Upper lobe of right lung (tissue), 1 donor: Measurements from ENCODE around the gene LRRC3. TPM values are rescaled to one million over a fixed set of nuclear protein-coding genes. Genes with fewer than 3 reads are reported as not detected.

Experiments used
- ATAC-seq: fragments of 200-7000 bp; cut with Tn5 transposase; one replicate; pipeline ENCODE4 v1.9.1; 2020; ENCODE audit warnings: mild to moderate bottlenecking, moderate library complexity
- DNase-seq: peaks from one replicate; pipeline ENCODE4 v3.0.0-alpha.2; 2020
- H3K27ac ChIP-seq: fragments of 200-600 bp; one replicate; pipeline ENCODE4 v1.8.0; 2022
- H3K27me3 ChIP-seq: fragments of 200-600 bp; one replicate; pipeline ENCODE4 v1.8.0; 2022; ENCODE audit warnings: mild to moderate bottlenecking
- H3K36me3 ChIP-seq: fragments of 200-600 bp; one replicate; pipeline ENCODE4 v1.8.0; 2022
- H3K4me1 ChIP-seq: fragments of 200-600 bp; one replicate; pipeline ENCODE4 v1.8.0; 2022
- H3K4me3 ChIP-seq: fragments of 200-600 bp; one replicate; pipeline ENCODE4 v1.8.0; 2022; ENCODE audit warnings: mild to moderate bottlenecking
- H3K9me3 ChIP-seq: fragments of 200-600 bp; one replicate; pipeline ENCODE4 v1.8.0; 2022
- CTCF ChIP-seq: fragments of 200-600 bp; IDR thresholded peaks from one replicate; pipeline ENCODE4 v1.8.0; 2022; ENCODE audit warnings: antibody characterized with exemption
- intact Hi-C: fragments of 100-400 bp; cut with DNase I; formaldehyde crosslinking; loops from one replicate; pipeline ENCODE4 v1.11.0; 2022
- total RNA-seq: library from RNA; stranded (reverse); fragmentation: NEBNext Ultra II Directional; extraction: Animal tissue kit (Norgen Biotek cat#: 25700); gene quantifications from one replicate; pipeline ENCODE4 v1.2.1, GENCODE V29; 2021
- donor health status: DM: no; HTN: yes; CAD: no; lungs with severe emphysema.

LRRC3 gene
- total RNA-seq, 1 donor from 2014 or later = 3.6 TPM

GRCh38 chr21:44483288-44484237 is 28.3 kb downstream of the LRRC3 start:
- DNase-seq (no peak), ATAC-seq (no peak)
- H3K36me3 ChIP-seq = no peaks in the 10 kb centered on the region
- no peak overlapping the region for H3K4me3 ChIP-seq
- intact Hi-C loops = no loop called here
- no peaks in the 10 kb centered on the region for H3K4me1 ChIP-seq
- H3K27me3 ChIP-seq = no peaks in the 10 kb centered on the region
- no peak for TF ChIP-seq CTCF
- H3K9me3 ChIP-seq = no peaks in the 10 kb centered on the region
- H3K27ac ChIP-seq = no peak overlapping the region

- H3K4me1 ChIP-seq = no peaks in the 10 kb centered on the region
- H3K27me3 ChIP-seq = no peaks in the 10 kb centered on the region
- H3K9me3 ChIP-seq = no peaks in the 10 kb centered on the region
- intact Hi-C loops = no loop called here
- ATAC-seq (no peak), DNase-seq (no peak)
- no peak overlapping the region for H3K4me3 ChIP-seq
- no peak overlapping the region for H3K27ac ChIP-seq
- no peak for TF ChIP-seq CTCF
- H3K36me3 ChIP-seq = no peaks in the 10 kb centered on the region
Observed at GRCh38 chr21:44484498-44485253, 29.4 kb downstream of the LRRC3 start.

GRCh38 chr21:44485254-44485793 is 30.0 kb downstream of the LRRC3 start:
- DNase-seq (no peak), ATAC-seq (peak; percentile 85)
- Histone ChIP-seq H3K36me3 (no peaks in the 10 kb centered on the region), H3K27ac (no peak overlapping the region), H3K4me1 (no peaks in the 10 kb centered on the region), H3K27me3 (no peaks in the 10 kb centered on the region), H3K4me3 (peak overlapping the region; percentile 25), H3K9me3 (no peaks in the 10 kb centered on the region)
- intact Hi-C loops = no loop called here
- TF ChIP-seq CTCF = no peak

- Histone ChIP-seq H3K4me3 (peak overlapping the region; percentile 25), H3K9me3 (no peaks in the 10 kb centered on the region), H3K27ac (no peak overlapping the region), H3K4me1 (no peaks in the 10 kb centered on the region), H3K36me3 (no peaks in the 10 kb centered on the region), H3K27me3 (no peaks in the 10 kb centered on the region)
- intact Hi-C loops = no loop called here
- ATAC-seq (peak; percentile 71), DNase-seq (no peak)
- no peak for TF ChIP-seq CTCF
Observed at GRCh38 chr21:44485796-44486195, 30.5 kb downstream of the LRRC3 start.

- DNase-seq = no peak
- intact Hi-C loops = no loop called here
- Histone ChIP-seq H3K4me3 (peak overlapping the region; percentile 25), H3K27ac (no peak overlapping the region), H3K27me3 (no peaks in the 10 kb centered on the region), H3K36me3 (no peaks in the 10 kb centered on the region), H3K9me3 (no peaks in the 10 kb centered on the region), H3K4me1 (no peaks in the 10 kb centered on the region)
- no peak for ATAC-seq
- TF ChIP-seq CTCF = no peak
Observed at GRCh38 chr21:44486302-44486701, 31.0 kb downstream of the LRRC3 start.
